GM10266 (cell line): ENCODE measurements around the gene TFF1.

Source experiments
- DNase-seq: peaks from one replicate; pipeline ENCODE4 v3.0.0; 2012; ENCODE audit errors: extremely low spot score
- CTCF ChIP-seq: IDR thresholded peaks from 2 replicates; pipeline ENCODE4 v1.5.1; 2012; ENCODE audit warnings: mild to moderate bottlenecking, low read depth; ENCODE audit not compliant: control insufficient read depth, insufficient read depth; ENCODE audit errors: missing control alignments

The TFF1 gene

GRCh38 chr21:42332557-42333317 lies 33.6 kb downstream of the TFF1 start:
- no peak for DNase-seq
- no peak for TF ChIP-seq CTCF

GRCh38 chr21:42331660-42332059 lies 34.7 kb downstream of the TFF1 start:
- DNase-seq = no peak
- no peak for TF ChIP-seq CTCF

- peak; percentile 8 for TF ChIP-seq CTCF
Observed at GRCh38 chr21:42330380-42331371, 35.7 kb downstream of the TFF1 start.

GRCh38 chr21:42324896-42325295 lies 41.4 kb downstream of the TFF1 start:
- TF ChIP-seq CTCF = no peak
- DNase-seq = no peak

More at GRCh38 chr21:42330380-42331371, 35.7 kb downstream of the TFF1 start:
- peak; percentile 56 for DNase-seq

GRCh38 chr21:42321845-42322244 lies 44.5 kb downstream of the TFF1 start:
- no peak for DNase-seq
- TF ChIP-seq CTCF = no peak

GRCh38 chr21:42321231-42321630 lies 45.1 kb downstream of the TFF1 start:
- no peak for TF ChIP-seq CTCF
- no peak for DNase-seq
